Stimulated activated CD8-positive, alpha-beta memory T cell treated with anti-CD3 and anti-CD28 coated beads, Interleukin-7, amount 100 ng/mL, for 4 hours (primary cell): ENCODE measurements around the gene SGMS2.

Experiments used
- DNase-seq, 2 donors: peaks; one replicate each; pipeline ENCODE4 v3.0.0-alpha.2; 2020; ENCODE audit warnings: low read depth in 2 of 2

SGMS2 gene

DNA sequence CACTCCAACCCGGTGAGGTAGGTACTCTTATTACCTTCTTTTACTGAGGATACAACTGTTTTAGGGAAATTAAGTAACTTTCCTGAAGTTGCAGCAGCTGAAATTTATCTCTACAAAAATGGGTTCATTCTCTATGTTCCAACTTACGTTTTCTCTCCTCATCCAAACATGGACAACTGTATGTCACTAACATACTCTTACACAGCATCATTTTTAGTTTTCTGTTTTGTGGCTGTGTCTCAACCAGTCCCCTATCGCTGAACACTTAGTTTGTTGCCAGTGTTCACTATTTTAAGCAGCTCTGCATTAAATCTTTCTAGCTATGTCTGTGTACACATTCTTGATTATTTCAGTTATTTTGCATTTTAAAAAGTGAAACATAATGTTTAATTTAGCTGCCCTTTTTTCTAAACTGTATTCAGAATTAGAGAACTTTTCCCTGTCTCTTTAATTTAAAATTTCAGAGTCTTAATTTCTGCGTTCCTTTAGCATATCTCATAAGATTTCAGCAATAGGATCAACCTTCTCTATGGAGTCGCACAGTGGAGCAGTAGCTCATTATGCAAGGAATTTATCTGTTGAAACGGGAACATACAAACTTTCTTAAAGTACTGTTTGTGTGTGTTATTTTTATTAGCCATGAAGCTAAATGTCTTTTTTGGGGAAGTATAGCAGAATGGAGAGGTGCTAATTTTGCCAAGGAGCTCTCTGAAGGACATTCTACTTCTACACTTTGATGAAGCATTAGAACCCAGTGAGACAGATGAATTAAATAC, 3.8 kb downstream of the SGMS2 start:
- no peak for DNase-seq

DNA sequence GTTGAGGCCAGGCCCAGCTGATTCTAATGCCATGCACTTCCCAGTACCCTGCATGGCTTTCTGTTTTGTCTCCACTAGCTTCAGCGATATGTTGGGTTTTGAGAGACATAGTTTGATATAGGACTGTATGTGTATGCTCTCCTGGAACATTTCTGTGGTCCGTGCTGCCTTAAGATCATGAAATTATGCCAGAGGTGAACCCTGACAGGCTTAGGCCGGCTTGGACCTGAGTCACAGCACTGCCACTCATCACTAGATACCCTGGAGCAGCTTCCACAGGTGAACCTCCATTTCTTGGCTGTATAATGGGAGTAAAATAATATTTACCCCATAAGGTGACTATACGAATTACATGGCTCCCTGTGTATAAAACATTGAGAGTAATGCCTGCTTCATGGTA, 6.4 kb downstream of the SGMS2 start:
- no peak for DNase-seq

DNA sequence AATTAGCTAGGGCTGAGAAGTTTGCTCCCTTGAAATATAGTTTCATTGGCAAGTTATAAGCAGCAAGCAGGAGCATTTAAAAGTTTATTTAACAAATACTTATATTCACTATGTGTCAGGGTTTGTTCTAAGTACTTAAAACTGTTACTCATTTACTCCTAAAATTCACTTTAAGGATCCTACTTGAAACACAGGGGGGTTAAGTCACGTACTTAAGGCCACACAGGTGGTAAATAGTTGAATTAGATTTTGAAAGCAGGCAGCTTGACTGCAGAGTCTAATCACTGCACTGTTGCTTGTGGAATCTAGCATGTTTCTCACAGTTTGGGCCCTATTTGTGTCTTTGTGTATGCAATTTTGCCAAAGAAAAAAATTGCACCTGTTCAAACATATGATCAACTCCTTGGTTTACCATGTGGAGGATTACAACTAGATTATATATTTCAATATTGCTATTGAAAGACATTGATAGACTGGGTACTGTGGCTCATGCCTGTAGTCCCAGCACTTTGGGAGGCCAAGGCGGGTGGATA, 7.6 kb downstream of the SGMS2 start:
- no peak for DNase-seq

- no peak for DNase-seq
These were observed 9.6 kb downstream of the SGMS2 start for GRCh38 chr4:107834241-107834794.

GRCh38 chr4:107835406-107835805, 10.7 kb downstream of the SGMS2 start:
- no peak for DNase-seq

DNA sequence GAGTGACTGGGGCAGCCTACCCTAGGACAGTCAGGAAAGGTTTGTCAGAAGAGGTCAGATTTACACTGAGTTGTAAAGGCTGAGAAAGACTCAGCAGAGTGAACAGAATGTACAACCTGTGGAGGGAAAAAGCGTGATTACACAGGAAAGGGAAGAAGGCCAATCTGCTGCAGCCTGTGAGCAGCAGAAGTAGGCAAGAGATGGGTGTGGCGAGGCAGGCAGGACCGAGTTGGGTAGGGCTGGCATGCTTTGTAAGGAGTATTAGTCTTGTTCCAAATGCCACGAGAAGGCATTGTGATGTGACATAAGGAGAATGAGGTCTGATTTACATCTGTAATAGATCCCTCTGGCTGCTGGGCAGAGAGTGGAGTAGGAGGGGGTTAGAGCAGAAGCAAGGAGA, 12.6 kb downstream of the SGMS2 start:
- DNase-seq: no peak

DNA sequence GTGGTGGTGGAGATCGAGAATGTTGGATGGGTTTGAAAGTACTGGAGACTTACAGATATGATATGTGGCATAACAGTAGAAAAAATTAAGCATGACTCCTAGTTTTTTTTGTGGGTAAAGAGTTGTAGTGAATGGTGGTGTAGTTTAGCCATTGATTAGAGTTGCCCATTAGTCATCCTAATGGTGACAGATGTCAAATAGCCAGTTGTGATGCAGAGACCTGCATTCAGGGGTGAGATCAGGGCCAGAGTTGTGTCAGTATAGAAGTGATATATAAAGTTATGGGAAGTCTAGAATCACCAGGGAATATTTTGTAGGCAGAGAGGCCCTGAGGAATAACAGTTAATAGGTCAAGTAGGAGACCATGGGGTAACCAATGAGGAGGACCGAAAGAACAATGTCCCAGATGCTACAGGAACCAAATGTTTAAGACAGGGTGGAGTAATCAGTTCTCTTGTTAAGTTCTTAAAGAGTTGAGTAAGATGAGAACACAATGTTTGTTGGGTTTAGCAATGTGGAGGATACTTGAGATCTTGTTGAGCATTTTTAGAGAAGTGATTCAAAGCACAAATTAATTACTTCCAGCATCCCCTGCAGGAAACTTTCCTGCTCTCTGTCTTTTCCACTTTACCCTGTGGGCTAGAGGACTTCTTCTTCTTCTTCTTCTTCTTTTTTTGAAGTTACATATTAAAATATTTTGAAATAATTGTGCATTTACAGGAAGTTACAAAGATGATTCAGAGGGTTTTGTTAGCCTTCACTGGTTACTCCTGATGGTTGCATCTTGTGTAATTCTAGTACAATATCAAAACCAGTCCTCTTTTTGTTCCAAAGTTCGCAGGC, 13.3 kb downstream of the SGMS2 start:
- DNase-seq: no peak

- no peak for DNase-seq
These were observed 14.3 kb downstream of the SGMS2 start for GRCh38 chr4:107838861-107839565.

DNA sequence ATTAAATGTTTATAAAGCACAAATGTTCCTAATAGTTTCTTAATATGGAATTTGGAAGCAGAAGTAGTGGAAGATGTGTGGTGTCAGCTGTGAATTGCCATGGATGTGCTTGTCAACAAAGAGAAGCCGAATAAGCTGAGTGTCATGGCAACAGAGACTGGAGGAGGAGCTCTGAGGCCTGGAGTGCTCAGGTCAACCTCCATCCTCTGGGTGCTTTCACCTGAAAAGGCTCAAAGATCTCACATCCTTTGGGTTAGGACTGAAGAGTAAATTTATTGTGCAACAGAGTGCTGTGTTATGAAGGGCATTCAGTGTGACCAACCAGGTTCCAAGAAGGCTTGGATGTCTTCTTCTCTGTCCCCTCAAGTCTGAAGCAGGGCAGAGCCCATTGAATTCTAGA, 18.7 kb downstream of the SGMS2 start:
- DNase-seq: no peak

- DNase-seq: no peak
These were observed 20.9 kb downstream of the SGMS2 start for GRCh38 chr4:107845681-107846080.

DNA sequence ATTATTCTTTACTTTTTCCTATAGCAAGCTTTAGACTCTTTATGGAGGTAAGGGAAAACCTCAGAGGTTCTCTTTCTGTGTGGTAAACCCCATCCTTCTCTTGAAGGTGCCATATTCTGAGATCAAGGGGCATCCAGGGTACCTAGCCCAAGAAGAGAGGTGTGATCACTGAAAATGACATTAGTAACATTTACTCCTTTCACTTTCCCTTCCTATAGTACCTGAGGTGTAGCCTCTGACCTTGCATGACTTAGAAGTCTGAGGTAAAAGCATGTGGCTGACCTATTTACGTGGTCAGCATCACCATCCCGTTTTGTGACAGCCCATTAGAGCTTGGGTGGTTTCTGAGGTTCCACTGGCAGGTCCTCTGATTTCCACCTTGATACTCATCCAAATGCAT, 25.7 kb downstream of the SGMS2 start:
- DNase-seq: no peak

GRCh38 chr4:107853444-107854355, 29.0 kb downstream of the SGMS2 start:
- DNase-seq: no peak

- DNase-seq: no peak
These were observed 29.8 kb downstream of the SGMS2 start for GRCh38 chr4:107854356-107855022.

DNA sequence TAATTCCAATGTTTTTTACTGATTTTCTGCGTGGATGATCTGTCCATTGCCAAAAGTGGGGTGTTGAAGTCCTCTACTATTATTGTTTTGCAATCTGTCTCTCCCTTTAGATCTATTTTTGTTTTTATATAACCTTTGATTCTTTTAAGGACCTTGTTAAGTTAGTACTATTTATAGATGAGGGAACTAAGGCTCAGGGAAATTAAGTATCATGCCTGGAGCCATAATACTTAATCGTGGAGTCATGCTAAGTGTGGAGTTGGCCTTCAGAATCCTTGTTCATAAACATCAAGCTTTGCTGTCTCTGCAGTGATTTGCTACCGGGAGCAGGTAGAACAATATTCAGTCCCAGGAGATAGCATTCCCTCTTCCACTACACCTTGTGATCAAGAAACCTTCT, 31.0 kb downstream of the SGMS2 start:
- DNase-seq: no peak

- no peak for DNase-seq
These were observed 32.2 kb downstream of the SGMS2 start for GRCh38 chr4:107856901-107857300.

DNA sequence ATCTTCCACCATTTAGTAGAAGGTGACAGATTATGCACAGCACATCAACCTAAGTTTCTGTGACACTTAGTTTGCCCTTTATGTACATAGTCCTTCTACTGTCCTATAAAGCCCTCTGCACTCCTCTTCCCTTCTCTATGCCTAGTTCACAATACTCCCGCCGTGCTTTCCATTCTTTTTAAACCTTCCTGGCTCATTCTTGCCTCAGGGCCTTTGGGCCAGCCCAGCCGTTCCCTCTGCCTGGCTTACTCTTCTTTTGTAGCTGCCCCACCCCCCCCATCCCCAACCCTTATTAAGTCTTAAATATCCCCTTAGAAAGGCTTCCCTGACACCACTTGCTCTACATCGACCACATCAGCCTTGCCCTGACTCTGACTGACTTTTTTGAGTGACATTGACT, 33.0 kb downstream of the SGMS2 start:
- no peak for DNase-seq

DNA sequence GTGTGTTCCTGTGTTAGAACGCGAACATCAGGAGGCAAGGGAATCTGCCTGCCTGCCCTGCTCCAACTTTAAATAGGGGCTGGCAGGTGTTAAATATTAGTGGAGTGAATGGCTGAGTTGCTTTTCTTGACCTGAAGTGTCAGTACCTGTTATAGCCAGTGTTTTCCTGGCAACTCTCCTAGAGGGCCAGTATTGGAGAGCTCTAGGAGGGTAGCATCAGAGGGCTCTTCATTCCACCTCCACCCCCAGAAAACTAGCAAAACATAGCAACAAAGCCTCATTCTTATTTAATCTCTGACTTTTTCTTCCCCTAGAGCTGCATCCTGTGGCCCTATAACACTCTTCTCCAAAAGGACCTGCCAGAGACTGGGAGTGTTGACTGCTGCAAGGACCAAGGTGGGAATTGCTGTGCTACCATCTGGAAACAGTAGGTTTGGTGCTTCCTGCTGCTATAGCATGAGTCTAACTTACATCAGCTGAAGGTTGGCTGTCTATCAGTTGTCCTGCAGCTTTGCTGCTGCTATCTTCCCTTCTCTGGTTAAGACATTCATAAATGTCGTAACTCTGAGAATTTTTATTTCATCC, 33.5 kb downstream of the SGMS2 start:
- no peak for DNase-seq

DNA sequence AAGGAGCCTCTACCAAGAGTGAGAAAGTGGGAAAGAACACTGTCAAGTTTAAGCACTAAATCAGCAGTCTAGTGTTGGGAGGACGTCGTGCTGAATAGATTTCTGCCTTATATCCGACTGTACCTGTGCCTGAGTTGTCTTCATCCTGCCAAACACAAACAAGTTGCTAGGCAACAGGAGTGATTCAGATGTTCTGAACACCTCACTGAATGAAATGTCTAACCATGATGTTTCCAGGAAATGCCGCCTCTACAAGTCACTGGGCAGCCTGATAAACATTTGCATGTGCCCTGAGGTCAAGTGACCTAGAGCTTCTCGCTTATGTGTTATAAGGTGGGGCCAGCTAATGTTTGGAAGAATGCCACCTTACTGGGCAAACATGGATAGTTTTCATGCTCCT, 37.9 kb downstream of the SGMS2 start:
- DNase-seq: no peak

- no peak for DNase-seq
These were observed 38.7 kb downstream of the SGMS2 start for GRCh38 chr4:107863416-107863815.

GRCh38 chr4:107863850-107864371, 39.2 kb downstream of the SGMS2 start:
- DNase-seq: no peak
